ENCODE results near the gene KASH5.

DNA sequence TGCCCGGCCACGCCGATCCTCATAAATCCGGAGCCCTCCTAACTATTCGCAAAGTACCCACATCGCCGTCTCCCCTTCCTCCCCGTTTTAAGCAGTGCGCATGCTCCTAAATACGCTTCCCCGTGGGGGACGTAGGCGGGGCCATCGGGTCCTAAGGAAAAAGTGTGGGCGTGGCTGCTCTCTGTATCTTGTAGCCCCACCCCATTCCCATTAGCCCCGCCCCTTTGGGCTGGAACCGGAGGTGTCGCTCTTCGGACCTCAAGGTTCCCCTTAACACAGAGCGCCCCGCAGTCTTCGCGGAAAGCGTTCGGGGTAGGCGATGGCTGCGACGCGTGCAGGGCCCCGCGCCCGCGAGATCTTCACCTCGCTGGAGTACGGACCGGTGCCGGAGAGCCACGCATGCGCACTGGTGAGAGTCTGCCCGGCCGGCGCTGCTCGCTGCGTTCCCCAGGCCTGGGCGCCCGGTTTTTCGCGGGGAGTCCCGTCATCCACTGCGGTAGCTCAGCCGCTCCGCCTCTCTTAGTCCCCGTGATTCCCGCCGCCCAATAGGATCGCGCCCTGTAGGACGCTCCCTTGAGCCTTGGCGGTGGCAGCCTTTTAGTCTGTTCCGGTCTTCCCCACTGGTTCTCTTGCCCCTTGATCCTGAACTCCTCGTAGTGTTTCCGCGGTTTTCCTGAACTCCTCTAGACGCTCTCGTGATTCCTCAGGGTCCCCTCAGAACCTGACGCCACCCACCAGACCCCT lies 65.1 kb downstream of the KASH5 start, which contains the start of gene ALDH16A1:
- TF ChIP-seq, protein P1, sequence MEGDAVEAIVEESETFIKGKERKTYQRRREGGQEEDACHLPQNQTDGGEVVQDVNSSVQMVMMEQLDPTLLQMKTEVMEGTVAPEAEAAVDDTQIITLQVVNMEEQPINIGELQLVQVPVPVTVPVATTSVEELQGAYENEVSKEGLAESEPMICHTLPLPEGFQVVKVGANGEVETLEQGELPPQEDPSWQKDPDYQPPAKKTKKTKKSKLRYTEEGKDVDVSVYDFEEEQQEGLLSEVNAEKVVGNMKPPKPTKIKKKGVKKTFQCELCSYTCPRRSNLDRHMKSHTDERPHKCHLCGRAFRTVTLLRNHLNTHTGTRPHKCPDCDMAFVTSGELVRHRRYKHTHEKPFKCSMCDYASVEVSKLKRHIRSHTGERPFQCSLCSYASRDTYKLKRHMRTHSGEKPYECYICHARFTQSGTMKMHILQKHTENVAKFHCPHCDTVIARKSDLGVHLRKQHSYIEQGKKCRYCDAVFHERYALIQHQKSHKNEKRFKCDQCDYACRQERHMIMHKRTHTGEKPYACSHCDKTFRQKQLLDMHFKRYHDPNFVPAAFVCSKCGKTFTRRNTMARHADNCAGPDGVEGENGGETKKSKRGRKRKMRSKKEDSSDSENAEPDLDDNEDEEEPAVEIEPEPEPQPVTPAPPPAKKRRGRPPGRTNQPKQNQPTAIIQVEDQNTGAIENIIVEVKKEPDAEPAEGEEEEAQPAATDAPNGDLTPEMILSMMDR (IDR thresholded peaks at IDR 0.05; ENCODE audit: low read depth, low read length), result no peak
- TF ChIP-seq EZH2phosphoT487 (IDR thresholded peaks at IDR 0.05; ENCODE audit: low read depth), result no peak
